GM12865 (cell line): ENCODE measurements around the gene HOXA13.

Experiments used
- DNase-seq: peaks from one replicate; pipeline ENCODE4 v3.0.0; 2010; ENCODE audit warnings: low read depth
- H3K4me3 ChIP-seq: 2 replicates; pipeline ENCODE4 v1.5.1; 2011; ENCODE audit warnings: mild to moderate bottlenecking, low read depth, low read length, control low read depth
- TF ChIP-seq, protein P1 (sequence below): IDR thresholded peaks from 2 replicates; pipeline ENCODE4 v1.5.1; 2011; ENCODE audit warnings: low read length, control low read depth, low read depth, inconsistent platforms; ENCODE audit not compliant: insufficient read depth; ENCODE audit errors: missing control alignments

The HOXA13 gene

DNA sequence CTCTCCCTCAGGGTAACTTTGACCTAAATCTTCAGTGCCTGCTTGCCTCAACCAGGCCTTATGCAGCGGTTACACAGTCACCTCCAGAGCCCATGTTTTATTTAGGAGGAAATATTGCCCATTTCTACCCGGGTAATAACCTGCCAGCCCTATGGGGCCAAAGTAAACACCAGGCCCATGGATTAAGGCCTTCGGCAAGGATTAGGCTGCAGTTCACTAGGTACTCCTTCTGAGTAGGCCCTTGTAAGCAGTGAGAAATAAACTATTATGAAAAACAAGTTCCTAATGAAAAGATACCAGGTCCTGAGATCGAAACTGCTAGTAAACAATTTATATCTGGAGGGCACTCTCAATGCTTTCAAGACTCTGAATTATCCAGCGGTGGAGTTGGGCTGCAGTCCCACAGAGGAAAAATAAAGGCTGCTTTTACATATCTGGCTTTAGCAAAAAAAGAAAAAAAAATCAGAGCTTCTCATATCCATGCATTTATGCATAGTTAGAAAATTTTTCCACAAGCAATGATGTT lies 22.0 kb downstream of the HOXA13 start:
- DNase-seq: no peak
- TF ChIP-seq, protein P1, sequence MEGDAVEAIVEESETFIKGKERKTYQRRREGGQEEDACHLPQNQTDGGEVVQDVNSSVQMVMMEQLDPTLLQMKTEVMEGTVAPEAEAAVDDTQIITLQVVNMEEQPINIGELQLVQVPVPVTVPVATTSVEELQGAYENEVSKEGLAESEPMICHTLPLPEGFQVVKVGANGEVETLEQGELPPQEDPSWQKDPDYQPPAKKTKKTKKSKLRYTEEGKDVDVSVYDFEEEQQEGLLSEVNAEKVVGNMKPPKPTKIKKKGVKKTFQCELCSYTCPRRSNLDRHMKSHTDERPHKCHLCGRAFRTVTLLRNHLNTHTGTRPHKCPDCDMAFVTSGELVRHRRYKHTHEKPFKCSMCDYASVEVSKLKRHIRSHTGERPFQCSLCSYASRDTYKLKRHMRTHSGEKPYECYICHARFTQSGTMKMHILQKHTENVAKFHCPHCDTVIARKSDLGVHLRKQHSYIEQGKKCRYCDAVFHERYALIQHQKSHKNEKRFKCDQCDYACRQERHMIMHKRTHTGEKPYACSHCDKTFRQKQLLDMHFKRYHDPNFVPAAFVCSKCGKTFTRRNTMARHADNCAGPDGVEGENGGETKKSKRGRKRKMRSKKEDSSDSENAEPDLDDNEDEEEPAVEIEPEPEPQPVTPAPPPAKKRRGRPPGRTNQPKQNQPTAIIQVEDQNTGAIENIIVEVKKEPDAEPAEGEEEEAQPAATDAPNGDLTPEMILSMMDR: no peak
- no peak overlapping the region for H3K4me3 ChIP-seq

DNA sequence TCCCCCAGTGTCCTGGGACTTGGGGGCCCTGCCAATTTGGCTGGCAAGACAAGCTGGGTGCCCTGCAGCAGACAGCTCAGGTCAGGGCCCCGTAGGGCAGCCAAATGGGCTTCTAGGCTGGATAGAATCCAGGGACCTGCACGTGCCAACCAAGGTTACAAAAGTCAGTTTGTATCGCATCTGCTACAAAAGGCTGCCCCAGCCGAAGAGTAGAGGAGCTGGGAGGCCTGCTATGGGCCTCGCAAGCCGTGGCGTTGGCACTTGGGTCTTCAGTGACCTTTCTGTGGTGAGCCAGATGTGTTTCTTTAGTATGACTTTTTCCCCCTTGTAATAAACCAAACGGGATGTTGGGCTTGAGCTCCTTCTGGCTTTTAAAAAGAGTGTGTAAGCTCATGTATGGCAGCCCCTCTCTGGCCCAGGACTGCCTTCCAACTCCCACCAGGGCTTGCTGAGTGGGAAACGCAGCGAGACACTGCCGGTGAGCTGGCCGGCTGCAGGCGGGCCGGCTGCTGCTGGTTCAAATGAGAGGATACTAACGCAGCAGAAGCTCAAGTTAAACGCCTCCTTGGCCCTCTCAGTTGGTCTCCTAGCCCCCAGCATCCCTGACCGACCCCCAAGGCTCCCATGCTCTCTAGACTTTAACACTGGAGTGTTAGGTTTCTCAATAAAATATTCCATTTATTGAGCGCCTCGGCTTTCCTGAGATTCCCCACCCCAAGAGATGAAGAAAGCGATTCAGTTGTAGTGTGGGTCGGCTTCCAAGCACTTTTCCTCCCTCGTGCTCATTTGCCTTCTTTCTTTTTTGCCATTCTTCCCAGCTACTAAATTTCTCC lies 22.7 kb downstream of the HOXA13 start:
- TF ChIP-seq, protein P1: no peak

DNA sequence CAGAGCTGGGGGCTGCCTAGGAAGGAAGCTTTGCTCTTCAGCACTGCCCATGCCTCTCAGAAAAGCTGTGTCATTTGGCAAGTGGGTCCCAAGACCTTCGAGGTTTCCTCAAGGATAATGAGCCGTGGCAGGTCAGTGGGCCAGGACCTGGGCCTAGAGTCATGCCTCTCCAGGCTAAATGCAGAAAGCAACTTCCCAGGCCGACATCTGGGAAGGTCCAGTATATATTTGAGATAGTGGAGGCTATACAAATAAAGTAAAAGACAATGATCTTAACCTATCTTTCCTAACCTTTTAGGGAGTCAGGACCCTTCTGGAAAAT lies 23.4 kb downstream of the HOXA13 start:
- DNase-seq: no peak
- TF ChIP-seq, protein P1: no peak
- no peak overlapping the region for H3K4me3 ChIP-seq

More for the DNA sequence above, 22.7 kb downstream of the HOXA13 start:
- H3K4me3 ChIP-seq: no peak overlapping the region
- DNase-seq: no peak

DNA sequence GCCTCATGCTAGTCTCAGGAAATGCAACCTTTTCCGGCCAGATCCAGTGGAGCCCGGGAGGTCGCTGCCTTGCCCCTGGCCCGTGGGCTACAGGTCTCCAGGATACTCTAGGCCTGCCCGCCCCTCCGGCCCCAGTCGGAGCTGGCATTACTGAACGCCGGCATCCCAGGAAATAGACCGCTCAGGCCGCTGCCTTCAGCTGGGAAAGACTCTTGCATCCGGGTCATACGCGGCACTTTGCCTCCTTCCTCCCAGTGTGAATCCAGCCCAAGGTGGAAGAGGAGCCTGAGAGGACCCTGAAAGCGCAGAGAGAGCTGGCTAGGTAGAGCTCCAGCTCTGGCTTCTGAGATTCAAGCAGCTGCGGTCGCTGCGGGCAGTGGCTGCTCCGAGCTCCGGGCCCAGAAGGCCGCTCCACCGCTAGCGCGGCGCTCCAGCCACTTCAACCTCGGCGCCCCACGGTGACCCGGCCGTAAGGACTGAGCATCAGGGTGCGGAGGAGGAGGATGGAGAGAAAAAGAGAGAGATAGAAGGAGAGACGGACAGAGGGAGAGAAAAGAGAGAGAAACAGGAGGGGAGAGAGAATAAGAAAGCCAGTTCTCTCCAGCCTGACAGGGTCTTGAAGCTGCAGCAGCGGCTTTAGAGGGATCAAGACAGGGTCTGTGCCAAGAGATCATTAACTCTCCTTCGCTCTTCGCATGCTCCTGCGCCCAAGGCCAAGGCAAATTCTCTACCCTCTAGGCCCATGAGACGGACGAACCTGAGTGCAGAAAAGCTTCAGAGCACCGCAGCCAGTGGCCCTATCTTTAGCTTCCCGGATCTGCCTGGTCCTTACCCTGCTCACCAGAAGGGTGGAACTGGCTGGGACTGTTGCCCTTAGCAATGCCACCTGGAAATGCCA lies 24.0 kb downstream of the HOXA13 start:
- TF ChIP-seq, protein P1: no peak
- no peak for DNase-seq
- no peak overlapping the region for H3K4me3 ChIP-seq

DNA sequence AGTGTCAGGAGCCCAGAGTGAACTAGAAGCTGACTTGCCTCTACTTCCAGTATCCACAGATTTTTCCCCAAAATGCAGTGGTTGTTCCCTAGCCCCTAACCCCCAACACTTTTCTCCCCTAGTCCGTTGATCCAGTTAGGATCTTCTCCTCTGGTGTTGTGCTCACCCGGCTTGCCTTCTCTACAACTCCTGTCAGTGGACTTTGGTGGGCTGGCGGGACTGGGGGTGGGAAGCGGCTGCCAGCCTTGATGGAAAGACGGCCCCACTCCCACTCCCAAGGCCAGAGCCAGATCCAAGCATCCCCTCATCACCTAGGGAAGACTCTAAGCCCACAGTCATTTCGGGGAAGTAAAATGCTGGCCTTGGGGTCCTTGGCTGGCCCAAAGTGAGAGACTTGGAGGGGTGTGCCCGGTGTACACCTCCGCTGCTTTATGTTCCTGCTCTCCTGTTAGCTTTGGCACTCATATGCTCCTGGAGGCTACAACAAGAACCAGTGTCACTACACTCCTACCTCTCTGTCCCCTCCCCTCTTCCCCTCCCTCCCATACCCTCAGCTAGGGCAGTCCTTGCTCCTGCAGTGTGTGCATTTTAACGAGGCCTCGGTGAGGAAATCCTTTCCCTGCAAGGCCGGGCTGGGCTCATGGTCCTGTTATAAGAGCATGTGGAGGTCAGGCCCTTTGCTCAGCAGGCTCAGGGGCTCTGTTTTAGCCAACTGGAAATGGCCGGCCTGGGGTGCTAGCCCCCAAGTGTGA lies 24.8 kb downstream of the HOXA13 start:
- no peak for DNase-seq
- no peak overlapping the region for H3K4me3 ChIP-seq
- TF ChIP-seq, protein P1: no peak
